GM18873 (cell line): ENCODE results near the gene MYOZ2.

Experiments
- ATAC-seq: cut with Tn5 transposase; IDR thresholded peaks from one replicate; pipeline ENCODE4 v1.9.1; 2021; ENCODE audit warnings: mild to moderate bottlenecking, moderate library complexity, moderate number of reproducible peaks; ENCODE audit not compliant: unreplicated experiment, low FRiP score

Gene MYOZ2

GRCh38 chr4:119189638-119190037 lies 54.0 kb downstream of the MYOZ2 start:
- ATAC-seq: no peak

GRCh38 chr4:119190354-119190753 lies 54.7 kb downstream of the MYOZ2 start:
- no peak for ATAC-seq

- no peak for ATAC-seq
Observed at GRCh38 chr4:119191505-119191904, 55.9 kb downstream of the MYOZ2 start.

- no peak for ATAC-seq
Observed at GRCh38 chr4:119197772-119198212, 62.2 kb downstream of the MYOZ2 start.

GRCh38 chr4:119204916-119205315 lies 69.3 kb downstream of the MYOZ2 start:
- no peak for ATAC-seq

GRCh38 chr4:119205690-119206089 lies 70.1 kb downstream of the MYOZ2 start:
- no peak for ATAC-seq

- no peak for ATAC-seq
Observed at GRCh38 chr4:119206178-119206577, 70.5 kb downstream of the MYOZ2 start.

- no peak for ATAC-seq
Observed at GRCh38 chr4:119207051-119207450, 71.4 kb downstream of the MYOZ2 start.

GRCh38 chr4:119209077-119209476 lies 73.4 kb downstream of the MYOZ2 start:
- no peak for ATAC-seq

GRCh38 chr4:119209586-119209985 lies 74.0 kb downstream of the MYOZ2 start:
- no peak for ATAC-seq

GRCh38 chr4:119210775-119211174 lies 75.1 kb downstream of the MYOZ2 start:
- ATAC-seq: no peak

- ATAC-seq: peak; percentile 1
Observed at GRCh38 chr4:119211867-119212233, 76.2 kb downstream of the MYOZ2 start.

- ATAC-seq: peak; percentile 82
Observed at GRCh38 chr4:119212234-119212963, 76.8 kb downstream of the MYOZ2 start, which contains the start of gene USP53. Gene USP53 (plus strand): TSS chr4:119212713. CDS start chr4:119239760, 27,047 bp downstream.

- ATAC-seq: peak; percentile 44
Observed at GRCh38 chr4:119212964-119213606, 77.5 kb downstream of the MYOZ2 start.

- no peak for ATAC-seq
Observed at GRCh38 chr4:119218093-119218492, 82.5 kb downstream of the MYOZ2 start.

GRCh38 chr4:119221412-119221811 lies 85.8 kb downstream of the MYOZ2 start:
- ATAC-seq: no peak

GRCh38 chr4:119227690-119228089 lies 92.1 kb downstream of the MYOZ2 start:
- no peak for ATAC-seq

GRCh38 chr4:119228406-119228805 lies 92.8 kb downstream of the MYOZ2 start:
- ATAC-seq: no peak

- no peak for ATAC-seq
Observed at GRCh38 chr4:119229908-119230687, 94.5 kb downstream of the MYOZ2 start.

- ATAC-seq: no peak
Observed at GRCh38 chr4:119231491-119231890, 95.9 kb downstream of the MYOZ2 start.

GRCh38 chr4:119232286-119232685 lies 96.7 kb downstream of the MYOZ2 start:
- no peak for ATAC-seq
